Stimulated activated CD4-positive, alpha-beta T cell treated with anti-CD3 and anti-CD28 coated beads, Interleukin-4, amount 100 ng/mL, for 4 hours (primary cell): Measurements from ENCODE around the gene RGS19.

ENCODE experiments used
- DNase-seq, 2 experiments: peaks; one replicate each; pipeline ENCODE4 v3.0.0-alpha.2; 2020

Gene RGS19

GRCh38 chr20:64076061-64076997 is 3.0 kb downstream of the RGS19 start:
- no peak for DNase-seq

- DNase-seq = no peak
These were observed 3.8 kb downstream of the RGS19 start for GRCh38 chr20:64075556-64075955.

GRCh38 chr20:64074963-64075362 is 4.4 kb downstream of the RGS19 start:
- no peak for DNase-seq

- no peak for DNase-seq
These were observed 5.0 kb downstream of the RGS19 start for GRCh38 chr20:64074184-64074789.

- no peak for DNase-seq
These were observed 5.7 kb downstream of the RGS19 start for GRCh38 chr20:64073476-64074183.

GRCh38 chr20:64072498-64073063 is 6.7 kb downstream of the RGS19 start:
- DNase-seq = no peak

GRCh38 chr20:64071341-64072332 is 7.7 kb downstream of the RGS19 start:
- DNase-seq = no peak

- no peak for DNase-seq
These were observed 8.9 kb downstream of the RGS19 start for GRCh38 chr20:64070244-64070993.

- DNase-seq = no peak
These were observed 9.6 kb downstream of the RGS19 start for GRCh38 chr20:64069614-64070243.

GRCh38 chr20:64069209-64069613 is 10.1 kb downstream of the RGS19 start:
- no peak for DNase-seq

GRCh38 chr20:64068386-64069208 is 10.7 kb downstream of the RGS19 start:
- DNase-seq = no peak

GRCh38 chr20:64067733-64068307 is 11.5 kb downstream of the RGS19 start:
- DNase-seq = no peak

GRCh38 chr20:64067005-64067632 is 12.2 kb downstream of the RGS19 start:
- DNase-seq = no peak

- DNase-seq = peak in 1 of 2 experiments; percentile 32
These were observed 13.4 kb downstream of the RGS19 start for GRCh38 chr20:64065974-64066343.

GRCh38 chr20:64065062-64065973 is 14.0 kb downstream of the RGS19 start:
- DNase-seq = no peak

GRCh38 chr20:64064145-64064698 is 15.1 kb downstream of the RGS19 start:
- no peak for DNase-seq

- peak in 1 of 2 experiments; percentile 37 for DNase-seq
These were observed 15.8 kb downstream of the RGS19 start for GRCh38 chr20:64063389-64064144.
